Stimulated activated CD4-positive, alpha-beta T cell treated with anti-CD3 and anti-CD28 coated beads, Interleukin-1b, Interleukin-23, amount 100 ng/mL, for 24 hours (primary cell): ENCODE results near the gene PI4KB.

Source experiments
- DNase-seq, 4 experiments: peaks; one replicate each; pipeline ENCODE4 v3.0.0-alpha.2; 2020; ENCODE audit warnings: low read depth in 4 of 4, low spot score in 1 of 4

The PI4KB gene

GRCh38 chr1:151311589-151312331 lies 15.5 kb downstream of the PI4KB start:
- peak; percentile 53 to 84 (median 72) for DNase-seq

GRCh38 chr1:151311011-151311410 lies 16.2 kb downstream of the PI4KB start:
- DNase-seq = no peak

- DNase-seq = no peak
Observed at GRCh38 chr1:151309811-151310323, 17.3 kb downstream of the PI4KB start.

GRCh38 chr1:151294742-151295462 lies 32.3 kb downstream of the PI4KB start:
- no peak for DNase-seq

GRCh38 chr1:151293093-151293492 lies 34.1 kb downstream of the PI4KB start:
- no peak for DNase-seq

- DNase-seq = no peak
Observed at GRCh38 chr1:151292207-151293030, 34.8 kb downstream of the PI4KB start.

GRCh38 chr1:151290709-151291303 lies 36.4 kb downstream of the PI4KB start:
- DNase-seq = no peak

- no peak for DNase-seq
Observed at GRCh38 chr1:151289991-151290708, 37.1 kb downstream of the PI4KB start.

GRCh38 chr1:151289080-151289935 lies 37.9 kb downstream of the PI4KB start:
- no peak for DNase-seq

GRCh38 chr1:151288502-151288901 lies 38.7 kb downstream of the PI4KB start:
- DNase-seq = no peak

GRCh38 chr1:151287767-151288500 lies 39.3 kb downstream of the PI4KB start:
- no peak for DNase-seq

- DNase-seq = no peak
Observed at GRCh38 chr1:151287341-151287699, 39.9 kb downstream of the PI4KB start.

GRCh38 chr1:151286619-151287340 lies 40.4 kb downstream of the PI4KB start:
- DNase-seq = no peak

GRCh38 chr1:151284013-151284577 lies 43.1 kb downstream of the PI4KB start:
- DNase-seq = no peak

GRCh38 chr1:151282883-151283725 lies 44.1 kb downstream of the PI4KB start:
- no peak for DNase-seq

GRCh38 chr1:151281969-151282882 lies 45.0 kb downstream of the PI4KB start, which contains the start of gene ZNF687:
ZNF687 (plus strand) TSS chr1:151282299; CDS start chr1:151286292, 3,993 bp downstream.
- peak; percentile 94 to 99 (median 96) for DNase-seq
